Ishikawa (cell line): ENCODE measurements around the gene ACAD8.

Experiments
- CEBPB ChIP-seq: IDR thresholded peaks from 2 replicates; pipeline ENCODE4 v1.6.1; 2012
- CREB1 ChIP-seq: IDR thresholded peaks from 2 replicates; pipeline ENCODE4 v1.6.1; 2012; ENCODE audit warnings: low read depth
- EGR1 ChIP-seq: IDR thresholded peaks from 2 replicates; pipeline ENCODE4 v1.6.1; 2012
- EP300 ChIP-seq: IDR thresholded peaks from 2 replicates; pipeline ENCODE4 v1.6.1; 2012; ENCODE audit warnings: borderline replicate concordance
- FOXM1 ChIP-seq: IDR thresholded peaks from 2 replicates; pipeline ENCODE4 v1.6.1; 2012; ENCODE audit warnings: low read depth, borderline replicate concordance
- MAX ChIP-seq: IDR thresholded peaks from 2 replicates; pipeline ENCODE4 v1.6.1; 2012
- NFIC ChIP-seq: IDR thresholded peaks from 2 replicates; pipeline ENCODE4 v1.6.1; 2012
- RAD21 ChIP-seq: IDR thresholded peaks from 2 replicates; pipeline ENCODE4 v1.6.1; 2012; ENCODE audit warnings: low read depth
- REST ChIP-seq: IDR thresholded peaks from 2 replicates; pipeline ENCODE4 v1.6.1; 2012; ENCODE audit warnings: low read depth, mild to moderate bottlenecking
- TAF1 ChIP-seq: IDR thresholded peaks from 2 replicates; pipeline ENCODE4 v1.6.1; 2012; ENCODE audit warnings: low read depth, mild to moderate bottlenecking
- TCF12 ChIP-seq: IDR thresholded peaks from 2 replicates; pipeline ENCODE4 v1.6.1; 2012; ENCODE audit warnings: low read depth
- TEAD4 ChIP-seq: IDR thresholded peaks from 2 replicates; pipeline ENCODE4 v1.6.1; 2012
- USF1 ChIP-seq: IDR thresholded peaks from 2 replicates; pipeline ENCODE4 v1.6.1; 2012
- YY1 ChIP-seq: IDR thresholded peaks from 2 replicates; pipeline ENCODE4 v1.6.1; 2012; ENCODE audit warnings: low read depth
- ZBTB7A ChIP-seq: IDR thresholded peaks from 2 replicates; pipeline ENCODE4 v1.6.1; 2012; ENCODE audit warnings: low read depth

The ACAD8 gene

GRCh38 chr11:134270250-134270714, 16.9 kb downstream of the ACAD8 start:
- no peak for TF ChIP-seq EGR1
- no peak for TF ChIP-seq NFIC
- 0 out of 2 replicates have a peak, but pooled peaks have one; percentile 9 for TF ChIP-seq RAD21
- TF ChIP-seq CREB1, result no peak
- no peak for TF ChIP-seq CEBPB
- no peak for TF ChIP-seq FOXM1
- TF ChIP-seq USF1, result no peak

- TF ChIP-seq CREB1 (no peak), EGR1 (no peak), FOXM1 (no peak), TAF1 (no peak), TCF12 (no peak), NFIC (no peak), TEAD4 (no peak), USF1 (no peak), ZBTB7A (no peak), RAD21 (no peak), EP300 (no peak), MAX (no peak), CEBPB (no peak), YY1 (no peak), REST (no peak)
Observed at GRCh38 chr11:134271978-134272377, 18.6 kb downstream of the ACAD8 start.

- no peak for TF ChIP-seq YY1
- TF ChIP-seq TCF12, result no peak
- no peak for TF ChIP-seq NFIC
- TF ChIP-seq TAF1, result no peak
- TF ChIP-seq ZBTB7A, result no peak
- no peak for TF ChIP-seq EP300
- TF ChIP-seq FOXM1, result no peak
- no peak for TF ChIP-seq USF1
- no peak for TF ChIP-seq CEBPB
- TF ChIP-seq REST, result no peak
- TF ChIP-seq EGR1, result no peak
- TF ChIP-seq TEAD4, result no peak
- TF ChIP-seq CREB1, result no peak
- no peak for TF ChIP-seq MAX
Observed at GRCh38 chr11:134272381-134273316, 19.3 kb downstream of the ACAD8 start.

- TF ChIP-seq TEAD4, result no peak
- TF ChIP-seq CREB1, result no peak
Observed at GRCh38 chr11:134273317-134273712, 19.9 kb downstream of the ACAD8 start.

GRCh38 chr11:134275188-134275533, 21.8 kb downstream of the ACAD8 start:
- TF ChIP-seq YY1 (no peak), RAD21 (no peak), FOXM1 (no peak), NFIC (no peak), ZBTB7A (no peak), TEAD4 (no peak), CREB1 (no peak), TCF12 (no peak)
